Adrenal gland (tissue), 12 donors: ENCODE results near the gene PFN1. TPM values are rescaled to one million over a fixed set of nuclear protein-coding genes. Genes with fewer than 3 reads are reported as not detected.
A peak's percentile ranks its signal among the peaks of the same experiment; 100 is the strongest.

Source experiments
- DNase-seq, 7 donors: peaks; one replicate each; pipeline ENCODE4 v3.0.0-alpha.2; 2019 to 2020
- H3K27ac ChIP-seq, 5 donors: fragments of 200-600 bp; sonication (generic) in 4 of 5; 1 replicate in 3 of 5; 2 replicates in 2 of 5; pipeline versions ENCODE4 v1.5.1 to v1.8.0; 2016 to 2020; ENCODE audit warnings: mild to moderate bottlenecking in 1 of 5
- H3K27me3 ChIP-seq: fragments of 200-600 bp; 2 replicates; pipeline ENCODE4 v1.8.0; 2021
- H3K36me3 ChIP-seq, 2 donors: fragments of 200-600 bp; replicated peaks in 1 of 2; 1 replicate in 1 of 2; 2 replicates in 1 of 2; pipeline versions ENCODE4 v1.5.1 to v1.8.0; 2018 to 2022
- H3K4me1 ChIP-seq, 2 donors: fragments of 200-600 bp; replicated peaks in 1 of 2; 1 replicate in 1 of 2; 2 replicates in 1 of 2; pipeline versions ENCODE4 v1.5.1 to v1.8.0; 2018 to 2021
- H3K4me3 ChIP-seq, 4 donors: fragments of 200-600 bp; sonication (generic) in 3 of 4; one replicate each; pipeline ENCODE4 v1.5.1; 2016 to 2018
- H3K9me3 ChIP-seq, 3 donors: fragments of 200-600 bp; sonication (generic) in 1 of 3; replicated peaks in 1 of 3; 1 replicate in 2 of 3; 2 replicates in 1 of 3; pipeline versions ENCODE4 v1.5.1 to v1.8.0; 2016 to 2021
- POLR2A ChIP-seq, 2 donors: fragments of 450-650 bp; IDR thresholded peaks; one replicate each; pipeline ENCODE4 v1.6.1; 2017; ENCODE audit warnings: antibody characterized with exemption in 2 of 2, mild to moderate bottlenecking in 2 of 2, moderate library complexity in 1 of 2
- WGBS, 4 donors: extraction: QIAGEN DNeasy Blood & Tissue Kit in 2 of 4; methylation state at CpG; one replicate each; pipeline versions ENCODE4 v1.1.5 to v1.1.7; 2013 to 2017; 5-methylcytosine and 5-hydroxymethylcytosine counted together
- intact Hi-C, 2 donors: fragments of 100-400 bp; cut with DNase I; formaldehyde crosslinking; loops; one replicate each; pipeline versions ENCODE4 v1.14.1 to v1.15.0; 2022 to 2023
- polyA plus RNA-seq, 3 donors: library from polyadenylated mRNA; stranded (reverse); fragments of 200-250 nt in 2 of 3; fragments of 350-450 nt in 1 of 3; fragmentation: Illumina TruSeq in 1 of 3; extraction: RNeasy Lipid Tissue Mini Kit (QIAGEN cat#74804) in 1 of 3; gene quantifications; one replicate each; pipeline ENCODE4 v1.2.3, GENCODE V29; 2013 to 2014
- total RNA-seq, 9 donors: library from RNA; depleted of rRNA in 4 of 9; stranded (reverse); fragments of >200 nt in 4 of 9; fragments of 120-200 nt in 1 of 9; fragmentation: NEBNext Ultra II Directional in 1 of 9; extraction: Animal tissue kit (Norgen Biotek cat#: 25700) in 1 of 9; gene quantifications; one replicate each; pipeline versions ENCODE4 v1.1.0 to v1.2.4, GENCODE V29; 2013 to 2023
- TF ChIP-seq, protein P1 (sequence below), 6 experiments: fragments of 450-650 bp in 4 of 6; fragments of 200-600 bp in 2 of 6; sonication (generic) in 1 of 6; IDR thresholded peaks; 1 replicate in 5 of 6; 2 replicates in 1 of 6; pipeline versions ENCODE4 v1.5.1 to v1.8.0; 2016 to 2021; ENCODE audit warnings: antibody characterized with exemption in 6 of 6, mild to moderate bottlenecking in 2 of 6, moderate library complexity in 1 of 6
- donor health status: healthy with polysubstance abuse.
- donor health status: Bipolar disorder and iron deficiency.
- donor health status: DM: yes; HTN: yes; CAD: no.
- donor health status: DM: no; HTN: no; CAD: no.
- donor health status: DM: no; HTN: no; CAD: no.
- donor health status: DM: yes; HTN: yes; CAD: no.

The PFN1 gene
- total and polyA plus RNA-seq, 12 donors: 310 to 1,056 (median 423) TPM

GRCh38 chr17:4945176-4945943 is 3.0 kb downstream of the PFN1 start:
- peaks cover 0 to 49% of the 10 kb centered on the region in 2 donors for H3K36me3 ChIP-seq
- intact Hi-C loops: no loop called here

GRCh38 chr17:4944554-4945175 is 3.7 kb downstream of the PFN1 start:
- intact Hi-C loops: no loop called here
- no peak overlapping the region for H3K4me3 ChIP-seq

More at GRCh38 chr17:4945176-4945943, 3.0 kb downstream of the PFN1 start:
- Histone ChIP-seq H3K9me3 (no peaks in the 10 kb centered on the region), H3K4me1 (peaks cover 32 to 51% of the 10 kb centered on the region in 2 donors), H3K27ac (peak overlapping the region in 4 of 5 donors; percentile 42 to 75 (median 60)), H3K27me3 (no peaks in the 10 kb centered on the region), H3K4me3 (no peak overlapping the region)
- 25 to 37% (median 34%) methylated on average over 7 of the region's 7 CpGs for WGBS, 4 donors
- peak; percentile 75 to 92 (median 88) for DNase-seq
- TF ChIP-seq POLR2A (IDR thresholded peaks at IDR 0.05): peak in 1 of 2 donors; percentile 16
- TF ChIP-seq, protein P1, sequence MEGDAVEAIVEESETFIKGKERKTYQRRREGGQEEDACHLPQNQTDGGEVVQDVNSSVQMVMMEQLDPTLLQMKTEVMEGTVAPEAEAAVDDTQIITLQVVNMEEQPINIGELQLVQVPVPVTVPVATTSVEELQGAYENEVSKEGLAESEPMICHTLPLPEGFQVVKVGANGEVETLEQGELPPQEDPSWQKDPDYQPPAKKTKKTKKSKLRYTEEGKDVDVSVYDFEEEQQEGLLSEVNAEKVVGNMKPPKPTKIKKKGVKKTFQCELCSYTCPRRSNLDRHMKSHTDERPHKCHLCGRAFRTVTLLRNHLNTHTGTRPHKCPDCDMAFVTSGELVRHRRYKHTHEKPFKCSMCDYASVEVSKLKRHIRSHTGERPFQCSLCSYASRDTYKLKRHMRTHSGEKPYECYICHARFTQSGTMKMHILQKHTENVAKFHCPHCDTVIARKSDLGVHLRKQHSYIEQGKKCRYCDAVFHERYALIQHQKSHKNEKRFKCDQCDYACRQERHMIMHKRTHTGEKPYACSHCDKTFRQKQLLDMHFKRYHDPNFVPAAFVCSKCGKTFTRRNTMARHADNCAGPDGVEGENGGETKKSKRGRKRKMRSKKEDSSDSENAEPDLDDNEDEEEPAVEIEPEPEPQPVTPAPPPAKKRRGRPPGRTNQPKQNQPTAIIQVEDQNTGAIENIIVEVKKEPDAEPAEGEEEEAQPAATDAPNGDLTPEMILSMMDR (IDR thresholded peaks at IDR 0.05): no peak

GRCh38 chr17:4944163-4944553 is 4.2 kb downstream of the PFN1 start:
- no peaks in the 10 kb centered on the region for H3K27me3 ChIP-seq
- peaks cover 28 to 44% of the 10 kb centered on the region in 2 donors for H3K4me1 ChIP-seq
- WGBS, 4 donors: 45 to 60% (median 54%) methylated on average over 3 of the region's 3 CpGs
- DNase-seq: no peak
- H3K9me3 ChIP-seq: no peaks in the 10 kb centered on the region
- no peak overlapping the region for H3K4me3 ChIP-seq
- intact Hi-C loops: no loop called here
- H3K36me3 ChIP-seq: peaks cover 0 to 49% of the 10 kb centered on the region in 2 donors
- TF ChIP-seq, protein P1 (IDR thresholded peaks at IDR 0.05): no peak
- TF ChIP-seq POLR2A (IDR thresholded peaks at IDR 0.05): no peak
- H3K27ac ChIP-seq: peak overlapping the region in 2 of 5 donors; percentile 67 to 75

More at GRCh38 chr17:4944554-4945175, 3.7 kb downstream of the PFN1 start:
- WGBS, 4 donors: 33 to 61% (median 52%) methylated on average over 4 to 8 of the region's 8 CpGs
- peaks cover 0 to 49% of the 10 kb centered on the region in 2 donors for H3K36me3 ChIP-seq
- TF ChIP-seq, protein P1 (IDR thresholded peaks at IDR 0.05): no peak
- no peak for TF ChIP-seq POLR2A (IDR thresholded peaks at IDR 0.05)
- no peak for DNase-seq
- no peaks in the 10 kb centered on the region for H3K9me3 ChIP-seq
- peak overlapping the region; percentile 19 to 75 (median 53) for H3K27ac ChIP-seq
- no peaks in the 10 kb centered on the region for H3K27me3 ChIP-seq
- H3K4me1 ChIP-seq: peaks cover 28 to 46% of the 10 kb centered on the region in 2 donors

GRCh38 chr17:4942760-4943508 is 5.4 kb downstream of the PFN1 start:
- TF ChIP-seq POLR2A (IDR thresholded peaks at IDR 0.05): no peak
- TF ChIP-seq, protein P1 (IDR thresholded peaks at IDR 0.05): no peak
- no peak overlapping the region for H3K27ac ChIP-seq
- 75 to 85% (median 78%) methylated on average over 13 of the region's 13 CpGs for WGBS, 4 donors
- no peak overlapping the region for H3K4me3 ChIP-seq
- DNase-seq: no peak
- H3K4me1 ChIP-seq: peaks cover 34 to 55% of the 10 kb centered on the region in 2 donors
- H3K36me3 ChIP-seq: peaks cover 0 to 52% of the 10 kb centered on the region in 2 donors
- H3K27me3 ChIP-seq: no peaks in the 10 kb centered on the region
- H3K9me3 ChIP-seq: no peaks in the 10 kb centered on the region
- intact Hi-C loops: no loop called here
